Measurements from ENCODE around the gene RPS4Y1. TPM values are rescaled to one million over a fixed set of nuclear protein-coding genes. Genes with fewer than 3 reads are reported as not detected.

RPS4Y1 gene
- total and polyA plus RNA-seq, 4 donors: 293 to 323 TPM; not detected in 2

DNA sequence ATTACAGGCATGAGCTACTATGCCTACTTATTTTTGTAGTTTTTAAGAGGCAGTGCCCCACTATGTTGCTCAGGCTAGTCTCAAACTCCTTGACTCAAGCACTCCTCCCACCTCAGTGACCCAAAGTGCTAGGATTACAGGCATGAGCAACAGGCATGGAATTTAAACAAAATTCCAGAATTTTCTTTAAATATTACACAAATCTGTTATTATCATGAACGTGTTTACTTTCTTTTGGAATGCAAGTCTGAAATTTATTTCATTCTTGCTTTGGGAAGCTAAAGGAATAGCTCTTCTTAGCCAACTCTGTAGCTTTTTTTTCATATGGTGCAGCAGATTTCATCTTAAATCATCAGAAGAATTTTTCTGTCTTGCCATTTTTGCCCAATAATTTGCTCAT, 66.0 kb downstream of the RPS4Y1 start:
- Histone ChIP-seq H3K4me1 (ENCODE audit: control insufficient read depth, insufficient read depth, low read length) (no peaks in the 10 kb centered on the region), H3K27me3 (ENCODE audit: control insufficient read depth, insufficient read depth, low read length) (no peaks in the 10 kb centered on the region), H3K9me3 (ENCODE audit: control insufficient read depth, insufficient read depth, low read length) (no peaks in the 10 kb centered on the region), H3K4me3 (ENCODE audit: low read depth, low read length) (no peak overlapping the region), H3K27ac (ENCODE audit: low read depth, low read length) (no peak overlapping the region), H3K36me3 (ENCODE audit: control insufficient read depth, insufficient read depth, low read length) (no peaks in the 10 kb centered on the region)
- no peak for DNase-seq (ENCODE audit: low read depth in 4 of 6, low spot score in 6 of 6)
- no CpG with 5 or more reads among the region's 1 CpG for WGBS (ENCODE audit: insufficient coverage)

DNA sequence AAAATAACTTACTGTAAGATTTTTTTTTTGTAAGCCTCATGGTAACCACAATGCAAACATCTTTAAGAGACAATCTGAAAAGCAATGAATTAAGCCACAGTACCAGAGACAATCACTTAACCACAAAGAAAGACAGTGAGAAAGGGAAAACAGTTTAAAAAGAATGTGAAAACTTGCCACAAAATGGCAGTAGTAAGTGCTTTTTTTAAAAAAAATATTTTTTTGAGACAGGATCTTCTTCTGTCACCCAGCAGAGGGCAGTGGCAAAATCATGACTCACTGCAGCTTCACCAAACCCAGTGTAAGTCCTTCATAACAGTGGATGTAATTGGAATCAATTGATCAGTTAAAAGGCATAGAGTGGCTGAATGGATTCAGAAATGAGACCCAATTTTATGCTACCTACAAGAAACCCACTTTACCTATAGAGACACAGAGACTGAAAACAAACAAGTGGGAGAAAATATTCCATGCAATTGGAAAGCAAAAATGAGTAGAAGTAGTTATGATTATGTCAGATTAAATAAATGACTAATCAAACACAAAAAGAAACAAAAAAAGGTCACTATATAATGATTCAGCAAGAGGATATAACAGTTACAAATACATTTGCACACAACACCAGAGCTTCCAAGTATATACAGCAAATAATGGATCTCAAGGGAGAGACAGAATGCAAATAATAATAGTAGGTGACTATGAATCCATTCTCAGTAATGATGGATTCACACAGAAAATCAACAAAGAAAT, 71.8 kb downstream of the RPS4Y1 start:
- Histone ChIP-seq H3K4me3 (ENCODE audit: low read depth, low read length) (no peak overlapping the region), H3K27ac (ENCODE audit: low read depth, low read length) (no peak overlapping the region), H3K4me1 (ENCODE audit: control insufficient read depth, insufficient read depth, low read length) (no peaks in the 10 kb centered on the region), H3K27me3 (ENCODE audit: control insufficient read depth, insufficient read depth, low read length) (no peaks in the 10 kb centered on the region), H3K9me3 (ENCODE audit: control insufficient read depth, insufficient read depth, low read length) (no peaks in the 10 kb centered on the region), H3K36me3 (ENCODE audit: control insufficient read depth, insufficient read depth, low read length) (no peaks in the 10 kb centered on the region)
- peak in 1 of 6 donors; percentile 16 for DNase-seq (ENCODE audit: low read depth in 4 of 6, low spot score in 6 of 6)

Small RNA genes within 50 kb of the gene (small RNA-seq; reads per million reads assigned to genes)
- gene TOMM22P2 (ENCODE audit: low replicate concordance): not detected

Other genes starting within 250 kb of the RPS4Y1 start
- gene SRY, start 53.9 kb upstream of the RPS4Y1 start, total RNA-seq: not detected
- gene SRY, start 53.9 kb upstream of the RPS4Y1 start, polyA plus RNA-seq (ENCODE audit: insufficient read length in 2 of 2): 1 to 10 TPM; 1.8 TPM
- gene ZFY, start 93.8 kb downstream of the RPS4Y1 start, total RNA-seq: not detected
- gene ZFY, start 93.8 kb downstream of the RPS4Y1 start, polyA plus RNA-seq (ENCODE audit: insufficient read length in 2 of 2): 10 to 100 TPM; 10.0 to 10.9 TPM

Data from spinal cord (tissue), 10 donors.